T-cell (primary cell): ENCODE measurements around the gene AKR1D1. TPM values are rescaled to one million over a fixed set of nuclear protein-coding genes. Genes with fewer than 3 reads are reported as not detected.

Source experiments
- ATAC-seq, 4 experiments: fragments of 200-7000 bp in 3 of 4; fragments of 150-1000 bp in 1 of 4; cut with Tn5 transposase; replicated peaks in 1 of 4; 1 replicate in 3 of 4; 2 replicates in 1 of 4; pipeline ENCODE4 v1.10.0; 2021; ENCODE audit warnings: moderate library complexity in 3 of 4, mild to moderate bottlenecking in 2 of 4, moderate number of reproducible peaks in 1 of 4
- CTCF ChIA-PET, 2 donors: fragments of 300-600 bp; sonication (Branson Sonifier 250); formaldehyde crosslinking; loops; one replicate each; lab custom pipeline; 2022; ENCODE audit warnings: antibody characterized with exemption in 2 of 2; lab: Charles Lee
- POLR2A ChIA-PET, 2 donors: fragments of 300-600 bp; sonication (Branson Sonifier 250); formaldehyde crosslinking; loops; one replicate each; lab custom pipeline; 2022; ENCODE audit warnings: antibody characterized with exemption in 2 of 2; lab: Charles Lee
- DNase-seq, 35 experiments: peaks; one replicate each; pipeline versions ENCODE4 v3.0.0 to v3.0.0-alpha.2; 2013 to 2023
- H3K27ac ChIP-seq: one replicate; pipeline ENCODE4 v1.5.1; 2013; ENCODE audit warnings: low read length
- H3K27me3 ChIP-seq, 2 experiments: replicated peaks in 1 of 2; 1 replicate in 1 of 2; 2 replicates in 1 of 2; pipeline versions ENCODE4 v1.6.1 to v1.7.0; 2013; ENCODE audit warnings: low read length in 1 of 2, mixed read lengths in 1 of 2; ENCODE audit not compliant: control insufficient read depth in 2 of 2, insufficient read depth in 2 of 2; ENCODE audit errors: extremely low read depth in 1 of 2
- H3K36me3 ChIP-seq, 2 donors: 1 replicate in 1 of 2; 2 replicates in 1 of 2; pipeline versions ENCODE4 v1.6.1 to v1.7.0; 2013; ENCODE audit warnings: low read length in 1 of 2; ENCODE audit not compliant: control insufficient read depth in 2 of 2, insufficient read depth in 1 of 2; ENCODE audit errors: extremely low read depth in 1 of 2
- H3K4me1 ChIP-seq, 2 experiments: 1 replicate in 1 of 2; 2 replicates in 1 of 2; pipeline versions ENCODE4 v1.6.1 to v1.7.0; 2013; ENCODE audit warnings: low read length in 2 of 2, mixed read lengths in 1 of 2; ENCODE audit not compliant: insufficient read depth in 2 of 2, control insufficient read depth in 1 of 2; ENCODE audit errors: extremely low read depth in 1 of 2
- H3K4me3 ChIP-seq, 2 donors: 1 replicate in 1 of 2; 2 replicates in 1 of 2; pipeline versions ENCODE4 v1.5.1 to v1.7.0; 2013; ENCODE audit warnings: mild to moderate bottlenecking in 2 of 2, low read length in 1 of 2, moderate library complexity in 1 of 2; ENCODE audit not compliant: control insufficient read depth in 1 of 2; ENCODE audit errors: extremely low read depth in 1 of 2
- H3K9me3 ChIP-seq: 2 replicates; pipeline ENCODE4 v1.7.0; 2013
- H3K27ac Mint-ChIP-seq, 2 donors: one replicate each; pipeline ENCODE4 v1.8.0; 2020 to 2021; ENCODE audit warnings: mild to moderate bottlenecking in 2 of 2, mixed read lengths in 2 of 2
- H3K27me3 Mint-ChIP-seq, 2 donors: one replicate each; pipeline ENCODE4 v1.8.0; 2021 to 2022; ENCODE audit warnings: mixed read lengths in 2 of 2
- H3K36me3 Mint-ChIP-seq: one replicate; pipeline ENCODE4 v1.8.0; 2021; ENCODE audit warnings: mixed read lengths
- H3K4me1 Mint-ChIP-seq, 3 donors: one replicate each; pipeline ENCODE4 v1.8.0; 2020 to 2022; ENCODE audit warnings: mixed read lengths in 3 of 3, mild to moderate bottlenecking in 1 of 3
- H3K4me3 Mint-ChIP-seq, 3 donors: one replicate each; pipeline ENCODE4 v1.8.0; 2020 to 2022; ENCODE audit warnings: mild to moderate bottlenecking in 3 of 3, mixed read lengths in 3 of 3, moderate library complexity in 3 of 3
- H3K9me3 Mint-ChIP-seq, 3 donors: one replicate each; pipeline ENCODE4 v1.8.0; 2020 to 2022; ENCODE audit warnings: mixed read lengths in 3 of 3
- WGBS: methylation state at CpG from one replicate; pipeline ENCODE4 v1.1.5; 2013; ENCODE audit warnings: missing lambda C conversion rate; ENCODE audit not compliant: insufficient coverage; 5-methylcytosine and 5-hydroxymethylcytosine counted together
- total RNA-seq, 35 experiments: library from RNA in 6 of 35; stranded (reverse) in 6 of 35; fragments of 120-200 nt in 1 of 35; gene quantifications; one replicate each; pipeline versions ENCODE4 v1.2.1 to v1.2.4 and lab custom pipeline; 2013 to 2026

The AKR1D1 gene
- total RNA-seq, 5 donors from 2014 or later (not counting 1 experiment from before 2014, with no cell fraction given) = 0.20 TPM; not detected in 4

DNA sequence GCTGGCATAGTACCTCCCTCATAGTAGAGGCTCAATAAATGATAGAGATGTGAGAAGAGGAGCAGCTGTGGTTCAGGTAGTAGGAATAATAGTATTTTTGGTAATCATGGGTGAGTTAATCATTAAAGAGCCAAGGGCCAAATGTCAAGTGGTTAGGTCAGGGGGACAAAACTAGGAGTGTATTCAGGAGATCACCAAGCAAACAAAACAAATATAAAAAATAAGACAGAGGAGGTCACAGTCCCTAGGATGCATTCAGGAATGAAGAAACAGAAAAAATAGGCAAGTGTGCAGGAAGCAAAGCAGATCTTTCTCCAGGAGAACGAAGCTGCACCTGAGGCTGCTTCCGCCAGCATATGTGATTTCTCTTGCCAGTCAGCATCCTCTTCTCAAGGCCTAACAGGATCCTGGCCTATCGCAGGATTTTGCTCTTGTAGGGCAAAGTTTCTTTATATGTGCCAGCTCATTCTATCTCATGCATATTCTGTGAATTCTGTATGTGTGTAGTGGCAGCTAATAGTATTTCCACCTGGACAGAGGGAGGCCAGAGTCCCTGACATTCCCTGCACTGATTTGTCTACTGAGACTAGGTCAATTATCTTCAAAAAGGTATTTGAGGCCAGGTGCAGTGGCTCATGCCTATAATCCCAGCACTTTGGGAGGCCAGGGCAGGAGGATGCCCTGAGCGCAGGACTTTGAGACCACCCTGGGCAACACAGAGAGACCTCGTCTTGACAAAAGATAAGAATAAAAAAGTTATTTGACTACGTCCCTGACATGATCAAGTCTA lies 82.7 kb downstream of the AKR1D1 start:
- H3K27me3 ChIP-seq = no peaks in the 10 kb centered on the region
- no peak for DNase-seq
- no peaks in the 10 kb centered on the region for H3K4me1 ChIP-seq
- Mint-ChIP-seq H3K9me3 (peaks cover 0 to under 1% (median 0%) of the 10 kb centered on the region in 3 donors), H3K27me3 (no peaks in the 10 kb centered on the region), H3K4me1 (no peaks in the 10 kb centered on the region), H3K36me3 (no peaks in the 10 kb centered on the region), H3K27ac (no peak overlapping the region), H3K4me3 (no peak overlapping the region)
- CTCF ChIA-PET = interaction anchor here (0.5 to 2.8 kb wide), 5 partner anchors 151 to 580 kb away, joined by 3 to 95 read pairs (median 3); no protein-coding TSS in a partner anchor
- no peaks in the 10 kb centered on the region for H3K36me3 ChIP-seq
- POLR2A ChIA-PET = interaction anchor here in 1 of 2 donors (0.6 kb wide), 1 partner anchor 58 kb away, joined by 4 read pairs; no protein-coding TSS in a partner anchor
- no peak for ATAC-seq
- no peak overlapping the region for H3K4me3 ChIP-seq
- H3K27ac ChIP-seq = no peak overlapping the region
- no peaks in the 10 kb centered on the region for H3K9me3 ChIP-seq
- 76% methylated on average over 2 of the region's 6 CpGs for WGBS

DNA sequence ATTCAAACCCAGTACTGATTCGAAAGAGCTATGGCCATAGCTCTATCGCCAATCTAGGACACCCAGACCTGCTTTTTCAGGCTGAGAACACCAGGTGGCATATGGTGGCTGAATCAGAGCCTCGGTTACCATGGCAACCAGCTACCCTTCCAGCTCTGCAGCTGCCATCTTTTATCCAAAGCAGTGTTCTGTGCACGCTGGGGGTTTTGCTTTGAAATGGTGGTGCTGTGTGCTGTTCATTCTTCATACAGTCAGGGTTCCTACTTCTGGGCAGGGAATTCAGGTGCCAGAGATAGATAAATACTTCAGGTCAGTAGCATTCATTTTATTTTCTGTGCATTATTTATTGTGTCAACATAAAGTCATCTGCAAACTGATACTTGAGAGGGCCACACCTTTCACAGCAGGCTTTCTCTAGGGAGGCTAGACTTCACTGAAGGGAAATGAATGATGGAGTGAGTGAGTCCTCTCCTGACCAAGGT lies 85.4 kb downstream of the AKR1D1 start:
- Histone ChIP-seq H3K4me1 (no peaks in the 10 kb centered on the region), H3K4me3 (no peak overlapping the region), H3K27ac (no peak overlapping the region), H3K9me3 (no peaks in the 10 kb centered on the region), H3K27me3 (peaks cover 0 to under 1% of the 10 kb centered on the region in 2 experiments), H3K36me3 (no peaks in the 10 kb centered on the region)
- Mint-ChIP-seq H3K9me3 (peaks cover 3 to 14% (median 11%) of the 10 kb centered on the region in 3 donors), H3K36me3 (peaks cover 4% of the 10 kb centered on the region), H3K27ac (no peak overlapping the region), H3K27me3 (no peaks in the 10 kb centered on the region), H3K4me1 (no peaks in the 10 kb centered on the region), H3K4me3 (no peak overlapping the region)
- ATAC-seq (peak; percentile 89 to 98 (median 92)), DNase-seq (peak; percentile 22 to 92 (median 69))
- ChIA-PET POLR2A (interaction anchor here in 1 of 2 donors (0.6 kb wide), 1 partner anchor 576 kb away, joined by 6 read pairs; no protein-coding TSS in a partner anchor), CTCF (interaction anchor here (0.6 to 2.8 kb wide), 11 partner anchors 12 to 725 kb away, joined by 3 to 95 read pairs (median 4); no protein-coding TSS in a partner anchor)
- WGBS = 20% methylated on average over 1 of the region's 4 CpGs

DNA sequence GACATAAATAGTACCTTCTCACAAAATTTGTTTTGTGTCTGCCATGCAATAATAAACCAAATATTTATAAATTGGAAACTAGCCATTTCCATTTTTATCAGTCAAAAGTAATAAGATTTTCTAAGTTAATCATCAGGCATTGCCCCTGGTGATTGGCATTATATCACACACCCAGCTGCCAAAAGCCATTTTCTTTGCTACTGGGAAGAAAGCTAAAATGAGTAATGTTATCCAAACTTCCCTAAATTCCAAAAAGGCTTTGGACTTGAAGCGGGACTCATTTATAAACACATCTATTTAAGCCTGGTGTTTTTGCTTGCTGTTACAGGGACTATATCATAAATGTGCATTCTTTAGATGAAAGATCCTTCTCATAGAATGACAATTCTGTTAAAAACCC lies 86.0 kb downstream of the AKR1D1 start:
- Histone ChIP-seq H3K27ac (no peak overlapping the region), H3K4me3 (no peak overlapping the region), H3K36me3 (no peaks in the 10 kb centered on the region), H3K4me1 (no peaks in the 10 kb centered on the region), H3K9me3 (no peaks in the 10 kb centered on the region), H3K27me3 (peaks cover 0 to 5% of the 10 kb centered on the region in 2 experiments)
- H3K4me3 Mint-ChIP-seq = no peak overlapping the region
- ChIA-PET POLR2A (interaction anchor here in 1 of 2 donors (0.6 kb wide), 1 partner anchor 576 kb away, joined by 6 read pairs; no protein-coding TSS in a partner anchor), CTCF (interaction anchor here (0.6 to 2.8 kb wide), 7 partner anchors 14 to 725 kb away, joined by 3 to 95 read pairs (median 5); no protein-coding TSS in a partner anchor)
- no CpG with 5 or more reads among the region's 1 CpG for WGBS
- peaks cover 4% of the 10 kb centered on the region for H3K36me3 Mint-ChIP-seq
- ATAC-seq (no peak), DNase-seq (no peak)
- peaks cover 3 to 14% (median 11%) of the 10 kb centered on the region in 3 donors for H3K9me3 Mint-ChIP-seq
- no peaks in the 10 kb centered on the region for H3K4me1 Mint-ChIP-seq
- H3K27me3 Mint-ChIP-seq = no peaks in the 10 kb centered on the region
- no peak overlapping the region for H3K27ac Mint-ChIP-seq

DNA sequence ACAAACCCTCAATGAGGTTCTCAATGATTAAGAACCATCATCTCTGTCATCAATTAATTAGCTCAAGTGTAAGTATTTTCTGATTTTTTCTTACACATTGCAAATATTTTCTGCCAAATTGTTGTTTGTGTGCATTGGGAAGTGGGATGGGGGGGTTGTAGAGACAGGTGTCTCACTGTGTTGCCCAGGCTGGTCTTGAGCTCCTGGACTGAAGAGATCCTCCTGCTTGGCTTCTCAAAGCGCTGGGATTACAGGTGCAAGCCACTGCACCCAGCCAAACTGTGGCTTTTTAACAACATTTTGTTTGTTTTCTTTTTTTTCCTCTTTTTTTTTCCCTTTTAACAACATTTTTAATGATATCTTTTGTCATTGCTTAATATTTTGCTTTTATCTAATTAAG lies 87.5 kb downstream of the AKR1D1 start:
- ATAC-seq (no peak), DNase-seq (no peak)
- Histone ChIP-seq H3K27ac (no peak overlapping the region), H3K36me3 (no peaks in the 10 kb centered on the region), H3K4me1 (no peaks in the 10 kb centered on the region), H3K4me3 (no peak overlapping the region), H3K9me3 (no peaks in the 10 kb centered on the region), H3K27me3 (peaks cover 0 to 5% of the 10 kb centered on the region in 2 experiments)
- H3K9me3 Mint-ChIP-seq = peaks cover 3 to 14% (median 11%) of the 10 kb centered on the region in 3 donors
- no peaks in the 10 kb centered on the region for H3K4me1 Mint-ChIP-seq
- no peak overlapping the region for H3K4me3 Mint-ChIP-seq
- no peak overlapping the region for H3K27ac Mint-ChIP-seq
- H3K36me3 Mint-ChIP-seq = peaks cover 4% of the 10 kb centered on the region
- peaks cover 4 to 11% of the 10 kb centered on the region in 2 donors for H3K27me3 Mint-ChIP-seq
- CTCF ChIA-PET = interaction anchor here in 1 of 2 donors (0.6 to 2.0 kb wide), 2 partner anchors 547 to 575 kb away, joined by 3 to 9 read pairs; no protein-coding TSS in a partner anchor
- WGBS = no CpG with 5 or more reads among the region's 1 CpG
- POLR2A ChIA-PET = no interaction called here

DNA sequence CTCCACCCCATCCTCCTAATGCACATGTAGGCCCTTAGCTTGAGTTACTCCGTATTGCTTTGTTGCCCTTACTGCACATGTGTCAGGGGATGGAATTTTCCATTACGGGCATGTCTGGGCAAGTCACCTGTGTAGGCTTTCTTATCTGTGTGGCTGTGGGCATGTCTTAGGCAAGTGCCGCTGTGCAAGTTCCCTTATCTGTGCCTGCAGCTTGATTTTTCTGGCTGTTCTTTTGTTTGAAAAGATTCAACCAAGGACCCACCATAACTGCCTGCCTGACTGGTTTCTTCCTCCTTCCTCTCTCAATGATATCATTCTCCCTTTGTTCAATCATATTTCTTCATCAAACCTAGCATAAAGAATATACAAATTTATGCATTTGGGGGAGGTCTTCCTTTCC lies 88.5 kb downstream of the AKR1D1 start:
- H3K27ac Mint-ChIP-seq = no peak overlapping the region
- 89% methylated on average over 1 of the region's 3 CpGs for WGBS
- Histone ChIP-seq H3K27ac (no peak overlapping the region), H3K4me1 (peaks cover 0 to 2% of the 10 kb centered on the region in 2 experiments), H3K4me3 (no peak overlapping the region), H3K36me3 (no peaks in the 10 kb centered on the region), H3K27me3 (peaks cover 0 to 5% of the 10 kb centered on the region in 2 experiments), H3K9me3 (no peaks in the 10 kb centered on the region)
- H3K4me3 Mint-ChIP-seq = no peak overlapping the region
- peaks cover 3 to 14% (median 11%) of the 10 kb centered on the region in 3 donors for H3K9me3 Mint-ChIP-seq
- ATAC-seq (no peak), DNase-seq (no peak)
- ChIA-PET POLR2A (interaction anchor here (0.6 kb wide), 2 partner anchors 569 to 793 kb away, joined by 4 to 10 read pairs; no protein-coding TSS in a partner anchor), CTCF (no interaction called here)
- no peaks in the 10 kb centered on the region for H3K4me1 Mint-ChIP-seq
- H3K27me3 Mint-ChIP-seq = peaks cover 8 to 11% of the 10 kb centered on the region in 2 donors
- peaks cover 4% of the 10 kb centered on the region for H3K36me3 Mint-ChIP-seq

DNA sequence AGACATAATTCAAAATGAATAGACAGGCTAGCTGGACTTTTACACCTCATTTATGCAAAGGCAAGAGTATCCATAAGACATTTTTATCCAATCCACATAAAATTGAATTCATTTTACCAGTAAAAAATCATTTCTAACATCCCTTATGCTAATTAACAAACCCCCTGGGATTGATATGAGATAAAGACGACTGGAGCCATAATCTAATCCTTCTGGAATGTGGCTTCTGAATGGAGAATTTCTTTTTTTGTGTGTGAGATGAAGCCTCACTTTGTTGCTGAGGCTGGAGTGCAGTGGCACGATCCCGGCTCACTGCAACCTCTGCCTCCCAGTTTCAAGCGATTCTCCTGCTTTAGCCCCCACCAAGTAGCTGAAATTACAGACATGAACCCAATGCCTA lies 90.4 kb downstream of the AKR1D1 start:
- peaks cover 0 to 2% of the 10 kb centered on the region in 2 experiments for H3K4me1 ChIP-seq
- H3K27me3 ChIP-seq = peaks cover 0 to 5% of the 10 kb centered on the region in 2 experiments
- H3K36me3 Mint-ChIP-seq = peaks cover 4% of the 10 kb centered on the region
- H3K27me3 Mint-ChIP-seq = peaks cover 12 to 21% of the 10 kb centered on the region in 2 donors
- peaks cover 3 to 14% (median 11%) of the 10 kb centered on the region in 3 donors for H3K9me3 Mint-ChIP-seq
- ATAC-seq = no peak
- H3K27ac ChIP-seq = no peak overlapping the region
- POLR2A ChIA-PET = no interaction called here
- H3K4me3 ChIP-seq = no peak overlapping the region
- no peaks in the 10 kb centered on the region for H3K36me3 ChIP-seq
- no peak overlapping the region for H3K27ac Mint-ChIP-seq
- CTCF ChIA-PET = interaction anchor here in 1 of 2 donors (1.3 kb wide), 1 partner anchor 572 kb away, joined by 5 read pairs; no protein-coding TSS in a partner anchor
- DNase-seq = no peak
- no peaks in the 10 kb centered on the region for H3K9me3 ChIP-seq
- WGBS = 89% methylated on average over 3 of the region's 4 CpGs
- no peak overlapping the region for H3K4me3 Mint-ChIP-seq
- H3K4me1 Mint-ChIP-seq = peaks cover 0 to 2% (median 0%) of the 10 kb centered on the region in 3 donors
